Right lobe of liver (tissue), 4 donors: ENCODE measurements around the gene GGA1.

Experiments
- CTCF ChIP-seq, 4 donors: fragments of 200-600 bp in 3 of 4; fragments of 450-650 bp in 1 of 4; IDR thresholded peaks; one replicate each; pipeline versions ENCODE4 v1.5.1 to v1.8.0; 2016 to 2022; ENCODE audit warnings: antibody characterized with exemption in 4 of 4, mild to moderate bottlenecking in 2 of 4
- POLR2A ChIP-seq: fragments of 450-650 bp; IDR thresholded peaks from one replicate; pipeline ENCODE4 v1.6.1; 2017; ENCODE audit warnings: antibody characterized with exemption, mild to moderate bottlenecking
- donor health status: DM: no; HTN: no; CAD: no.
- donor health status: DM: no; HTN: no; CAD: no.
- donor health status: DM: no; HTN: yes; CAD: no.

GRCh38 chr22:37661160-37661924 lies 52.7 kb downstream of the GGA1 start:
- TF ChIP-seq CTCF (IDR thresholded peaks at IDR 0.05) (peak in 3 of 4 donors; percentile 20 to 33 (median 25)), POLR2A (no peak)
